SH-SY5Y (cell line): ENCODE measurements around the gene FOXP1.

Source experiments
- GATA2 ChIP-seq: IDR thresholded peaks from 2 replicates; pipeline ENCODE4 v1.6.1; 2011; ENCODE audit warnings: mild to moderate bottlenecking, low read depth, low read length
- GATA3 ChIP-seq: IDR thresholded peaks from 2 replicates; pipeline ENCODE4 v1.6.1; 2011; ENCODE audit warnings: low read depth, mild to moderate bottlenecking, low read length, moderate library complexity

GRCh38 chr3:71228156-71228866 lies 355.2 kb downstream of the FOXP1 start:
- TF ChIP-seq GATA3 (no peak), GATA2 (no peak)
